HEK293 (cell line): ENCODE measurements around the gene TBCK.

Experiments used
- EGR2 ChIP-seq: fragments of 450-650 bp; formaldehyde crosslinking; IDR thresholded peaks from 2 replicates; pipeline ENCODE4 v1.5.1; 2016; ENCODE audit warnings: low read depth, missing biosample characterization, missing genetic modification characterization
- ZNF138 ChIP-seq: fragments of 450-650 bp; formaldehyde crosslinking; IDR thresholded peaks from 2 replicates; pipeline ENCODE4 v1.5.1; 2016; ENCODE audit warnings: missing biosample characterization, missing genetic modification characterization, borderline replicate concordance
- ZNF16 ChIP-seq: fragments of 450-650 bp; formaldehyde crosslinking; IDR thresholded peaks from 2 replicates; pipeline ENCODE4 v1.5.1; 2016; ENCODE audit warnings: low read depth, missing biosample characterization, missing genetic modification characterization
- ZNF274 ChIP-seq, 2 experiments: fragments of 200-500 bp in 1 of 2; fragments of 450-650 bp in 1 of 2; sonication (Bioruptor generic) in 1 of 2; formaldehyde crosslinking in 1 of 2; IDR thresholded peaks; 2 replicates each; pipeline versions ENCODE4 v1.5.1 to v1.6.1; 2014 to 2016; ENCODE audit warnings: borderline replicate concordance in 1 of 2, inconsistent platforms in 1 of 2, low read length in 1 of 2, missing biosample characterization in 1 of 2, missing genetic modification characterization in 1 of 2
- ZNF423 ChIP-seq: fragments of 450-650 bp; formaldehyde crosslinking; IDR thresholded peaks from 2 replicates; pipeline ENCODE4 v1.5.1; 2016; ENCODE audit warnings: missing biosample characterization, missing genetic modification characterization
- TF ChIP-seq, protein P1 (sequence below): fragments of 450-650 bp; formaldehyde crosslinking; IDR thresholded peaks from 2 replicates; pipeline ENCODE4 v1.5.1; 2016; ENCODE audit warnings: missing biosample characterization, missing genetic modification characterization
- TF ChIP-seq, protein P2 (sequence below): fragments of 450-650 bp; formaldehyde crosslinking; IDR thresholded peaks from 2 replicates; pipeline ENCODE4 v1.5.1; 2016; ENCODE audit warnings: missing biosample characterization, missing genetic modification characterization
- TF ChIP-seq, protein P3 (sequence below): fragments of 450-650 bp; formaldehyde crosslinking; conservative IDR thresholded peaks from 2 replicates; pipeline ENCODE4 v1.5.1; 2016; ENCODE audit warnings: low read depth, missing biosample characterization, missing genetic modification characterization
- TF ChIP-seq, protein P4 (sequence below): fragments of 450-650 bp; formaldehyde crosslinking; IDR thresholded peaks from 2 replicates; pipeline ENCODE4 v1.5.1; 2016; ENCODE audit warnings: missing biosample characterization, missing genetic modification characterization
- TF ChIP-seq, protein P5 (sequence below): fragments of 450-650 bp; formaldehyde crosslinking; IDR thresholded peaks from 2 replicates; pipeline ENCODE4 v1.5.1; 2016; ENCODE audit warnings: missing biosample characterization, missing genetic modification characterization

DNA sequence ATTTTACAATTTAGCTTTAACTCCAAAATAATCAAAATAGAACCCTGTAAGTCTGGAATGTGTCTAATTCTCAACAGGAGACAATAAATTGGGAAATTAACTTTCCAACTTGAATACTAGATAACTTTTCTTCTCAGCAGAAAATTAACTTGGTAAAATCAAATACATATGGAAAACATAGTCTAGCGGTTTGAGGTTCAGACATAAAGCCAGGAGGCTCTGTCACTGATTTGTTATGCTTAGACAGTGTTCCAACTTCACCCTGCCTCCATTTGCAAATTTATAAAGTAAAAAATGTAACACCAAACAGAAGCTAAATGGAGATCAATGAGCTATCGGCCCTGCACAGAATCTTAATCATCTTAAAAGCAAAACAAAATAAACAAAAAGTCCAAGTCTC, 46.3 kb downstream of the TBCK start:
- TF ChIP-seq ZNF423 (tag by site-specific recombination) (no peak), ZNF274 (IDR thresholded peaks at IDR 0.05; ENCODE audit: low read length) (no peak), ZNF274 (tag by site-specific recombination; IDR thresholded peaks at IDR 0.05; ENCODE audit: borderline replicate concordance) (no peak), ZNF16 (tag by site-specific recombination) (no peak), EGR2 (tag by site-specific recombination) (no peak), ZNF138 (tag by site-specific recombination) (no peak)
- TF ChIP-seq, protein P1, sequence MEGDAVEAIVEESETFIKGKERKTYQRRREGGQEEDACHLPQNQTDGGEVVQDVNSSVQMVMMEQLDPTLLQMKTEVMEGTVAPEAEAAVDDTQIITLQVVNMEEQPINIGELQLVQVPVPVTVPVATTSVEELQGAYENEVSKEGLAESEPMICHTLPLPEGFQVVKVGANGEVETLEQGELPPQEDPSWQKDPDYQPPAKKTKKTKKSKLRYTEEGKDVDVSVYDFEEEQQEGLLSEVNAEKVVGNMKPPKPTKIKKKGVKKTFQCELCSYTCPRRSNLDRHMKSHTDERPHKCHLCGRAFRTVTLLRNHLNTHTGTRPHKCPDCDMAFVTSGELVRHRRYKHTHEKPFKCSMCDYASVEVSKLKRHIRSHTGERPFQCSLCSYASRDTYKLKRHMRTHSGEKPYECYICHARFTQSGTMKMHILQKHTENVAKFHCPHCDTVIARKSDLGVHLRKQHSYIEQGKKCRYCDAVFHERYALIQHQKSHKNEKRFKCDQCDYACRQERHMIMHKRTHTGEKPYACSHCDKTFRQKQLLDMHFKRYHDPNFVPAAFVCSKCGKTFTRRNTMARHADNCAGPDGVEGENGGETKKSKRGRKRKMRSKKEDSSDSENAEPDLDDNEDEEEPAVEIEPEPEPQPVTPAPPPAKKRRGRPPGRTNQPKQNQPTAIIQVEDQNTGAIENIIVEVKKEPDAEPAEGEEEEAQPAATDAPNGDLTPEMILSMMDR (tag by site-specific recombination) = no peak
- TF ChIP-seq, protein P2, sequence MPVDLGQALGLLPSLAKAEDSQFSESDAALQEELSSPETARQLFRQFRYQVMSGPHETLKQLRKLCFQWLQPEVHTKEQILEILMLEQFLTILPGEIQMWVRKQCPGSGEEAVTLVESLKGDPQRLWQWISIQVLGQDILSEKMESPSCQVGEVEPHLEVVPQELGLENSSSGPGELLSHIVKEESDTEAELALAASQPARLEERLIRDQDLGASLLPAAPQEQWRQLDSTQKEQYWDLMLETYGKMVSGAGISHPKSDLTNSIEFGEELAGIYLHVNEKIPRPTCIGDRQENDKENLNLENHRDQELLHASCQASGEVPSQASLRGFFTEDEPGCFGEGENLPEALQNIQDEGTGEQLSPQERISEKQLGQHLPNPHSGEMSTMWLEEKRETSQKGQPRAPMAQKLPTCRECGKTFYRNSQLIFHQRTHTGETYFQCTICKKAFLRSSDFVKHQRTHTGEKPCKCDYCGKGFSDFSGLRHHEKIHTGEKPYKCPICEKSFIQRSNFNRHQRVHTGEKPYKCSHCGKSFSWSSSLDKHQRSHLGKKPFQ = no peak
- TF ChIP-seq, protein P3, sequence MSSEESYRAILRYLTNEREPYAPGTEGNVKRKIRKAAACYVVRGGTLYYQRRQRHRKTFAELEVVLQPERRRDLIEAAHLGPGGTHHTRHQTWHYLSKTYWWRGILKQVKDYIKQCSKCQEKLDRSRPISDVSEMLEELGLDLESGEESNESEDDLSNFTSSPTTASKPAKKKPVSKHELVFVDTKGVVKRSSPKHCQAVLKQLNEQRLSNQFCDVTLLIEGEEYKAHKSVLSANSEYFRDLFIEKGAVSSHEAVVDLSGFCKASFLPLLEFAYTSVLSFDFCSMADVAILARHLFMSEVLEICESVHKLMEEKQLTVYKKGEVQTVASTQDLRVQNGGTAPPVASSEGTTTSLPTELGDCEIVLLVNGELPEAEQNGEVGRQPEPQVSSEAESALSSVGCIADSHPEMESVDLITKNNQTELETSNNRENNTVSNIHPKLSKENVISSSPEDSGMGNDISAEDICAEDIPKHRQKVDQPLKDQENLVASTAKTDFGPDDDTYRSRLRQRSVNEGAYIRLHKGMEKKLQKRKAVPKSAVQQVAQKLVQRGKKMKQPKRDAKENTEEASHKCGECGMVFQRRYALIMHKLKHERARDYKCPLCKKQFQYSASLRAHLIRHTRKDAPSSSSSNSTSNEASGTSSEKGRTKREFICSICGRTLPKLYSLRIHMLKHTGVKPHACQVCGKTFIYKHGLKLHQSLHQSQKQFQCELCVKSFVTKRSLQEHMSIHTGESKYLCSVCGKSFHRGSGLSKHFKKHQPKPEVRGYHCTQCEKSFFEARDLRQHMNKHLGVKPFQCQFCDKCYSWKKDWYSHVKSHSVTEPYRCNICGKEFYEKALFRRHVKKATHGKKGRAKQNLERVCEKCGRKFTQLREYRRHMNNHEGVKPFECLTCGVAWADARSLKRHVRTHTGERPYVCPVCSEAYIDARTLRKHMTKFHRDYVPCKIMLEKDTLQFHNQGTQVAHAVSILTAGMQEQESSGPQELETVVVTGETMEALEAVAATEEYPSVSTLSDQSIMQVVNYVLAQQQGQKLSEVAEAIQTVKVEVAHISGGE (tag by site-specific recombination) = no peak
- TF ChIP-seq, protein P4, sequence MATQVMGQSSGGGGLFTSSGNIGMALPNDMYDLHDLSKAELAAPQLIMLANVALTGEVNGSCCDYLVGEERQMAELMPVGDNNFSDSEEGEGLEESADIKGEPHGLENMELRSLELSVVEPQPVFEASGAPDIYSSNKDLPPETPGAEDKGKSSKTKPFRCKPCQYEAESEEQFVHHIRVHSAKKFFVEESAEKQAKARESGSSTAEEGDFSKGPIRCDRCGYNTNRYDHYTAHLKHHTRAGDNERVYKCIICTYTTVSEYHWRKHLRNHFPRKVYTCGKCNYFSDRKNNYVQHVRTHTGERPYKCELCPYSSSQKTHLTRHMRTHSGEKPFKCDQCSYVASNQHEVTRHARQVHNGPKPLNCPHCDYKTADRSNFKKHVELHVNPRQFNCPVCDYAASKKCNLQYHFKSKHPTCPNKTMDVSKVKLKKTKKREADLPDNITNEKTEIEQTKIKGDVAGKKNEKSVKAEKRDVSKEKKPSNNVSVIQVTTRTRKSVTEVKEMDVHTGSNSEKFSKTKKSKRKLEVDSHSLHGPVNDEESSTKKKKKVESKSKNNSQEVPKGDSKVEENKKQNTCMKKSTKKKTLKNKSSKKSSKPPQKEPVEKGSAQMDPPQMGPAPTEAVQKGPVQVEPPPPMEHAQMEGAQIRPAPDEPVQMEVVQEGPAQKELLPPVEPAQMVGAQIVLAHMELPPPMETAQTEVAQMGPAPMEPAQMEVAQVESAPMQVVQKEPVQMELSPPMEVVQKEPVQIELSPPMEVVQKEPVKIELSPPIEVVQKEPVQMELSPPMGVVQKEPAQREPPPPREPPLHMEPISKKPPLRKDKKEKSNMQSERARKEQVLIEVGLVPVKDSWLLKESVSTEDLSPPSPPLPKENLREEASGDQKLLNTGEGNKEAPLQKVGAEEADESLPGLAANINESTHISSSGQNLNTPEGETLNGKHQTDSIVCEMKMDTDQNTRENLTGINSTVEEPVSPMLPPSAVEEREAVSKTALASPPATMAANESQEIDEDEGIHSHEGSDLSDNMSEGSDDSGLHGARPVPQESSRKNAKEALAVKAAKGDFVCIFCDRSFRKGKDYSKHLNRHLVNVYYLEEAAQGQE (tag by site-specific recombination) = no peak
- TF ChIP-seq, protein P5, sequence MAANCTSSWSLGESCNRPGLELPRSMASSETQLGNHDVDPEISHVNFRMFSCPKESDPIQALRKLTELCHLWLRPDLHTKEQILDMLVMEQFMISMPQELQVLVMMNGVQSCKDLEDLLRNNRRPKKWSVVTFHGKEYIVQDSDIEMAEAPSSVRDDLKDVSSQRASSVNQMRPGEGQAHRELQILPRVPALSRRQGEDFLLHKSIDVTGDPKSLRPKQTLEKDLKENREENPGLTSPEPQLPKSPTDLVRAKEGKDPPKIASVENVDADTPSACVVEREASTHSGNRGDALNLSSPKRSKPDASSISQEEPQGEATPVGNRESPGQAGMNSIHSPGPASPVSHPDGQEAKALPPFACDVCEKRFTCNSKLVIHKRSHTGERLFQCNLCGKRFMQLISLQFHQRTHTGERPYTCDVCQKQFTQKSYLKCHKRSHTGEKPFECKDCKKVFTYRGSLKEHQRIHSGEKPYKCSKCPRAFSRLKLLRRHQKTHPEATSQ = no peak
